ENCODE results near the gene MAGI2. TPM values are rescaled to one million over a fixed set of nuclear protein-coding genes. Genes with fewer than 3 reads are reported as not detected.

Gene MAGI2
- polyA plus RNA-seq, 2 donors: 0.67 to 0.79 TPM

DNA sequence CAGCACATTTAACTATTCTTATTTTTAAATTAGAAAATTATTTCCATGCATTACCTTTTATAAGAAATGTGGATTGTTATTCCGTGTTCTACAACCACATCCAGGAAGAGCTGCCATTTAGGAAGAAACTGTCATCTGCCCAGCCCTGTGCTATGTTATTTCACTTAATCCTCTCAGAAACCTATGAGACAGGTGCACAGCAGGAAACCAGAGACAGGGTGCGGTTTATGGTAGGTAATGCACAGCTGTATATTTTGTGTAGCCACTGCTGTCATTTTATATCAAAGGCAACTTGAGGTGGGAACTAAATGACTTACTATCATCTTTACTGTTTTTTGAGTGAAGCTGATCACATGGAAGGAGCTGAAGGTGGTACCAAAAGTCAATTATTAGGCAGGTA is 232.3 kb downstream of the MAGI2 start:
- Histone ChIP-seq H3K9me3 (ENCODE audit: control insufficient read depth in 2 of 2, insufficient read depth in 1 of 2, low read depth in 1 of 2, low read length in 1 of 2) (no peaks in the 10 kb centered on the region), H3K27ac (ENCODE audit: low read depth in 2 of 2, low read length in 1 of 2) (no peak overlapping the region), H3K4me1 (ENCODE audit: control insufficient read depth in 2 of 2, insufficient read depth in 2 of 2, low read length in 1 of 2) (no peaks in the 10 kb centered on the region), H3K27me3 (ENCODE audit: control insufficient read depth in 1 of 2, insufficient read depth in 2 of 2, low read length in 2 of 2) (no peaks in the 10 kb centered on the region), H3K36me3 (ENCODE audit: control insufficient read depth in 2 of 2, insufficient read depth in 2 of 2, low read length in 1 of 2) (no peaks in the 10 kb centered on the region), H3K4me3 (ENCODE audit: low read depth in 1 of 2, low read length in 2 of 2) (no peak overlapping the region)
- 80 to 86% methylated on average over 2 of the region's 2 CpGs for WGBS, 2 donors

DNA sequence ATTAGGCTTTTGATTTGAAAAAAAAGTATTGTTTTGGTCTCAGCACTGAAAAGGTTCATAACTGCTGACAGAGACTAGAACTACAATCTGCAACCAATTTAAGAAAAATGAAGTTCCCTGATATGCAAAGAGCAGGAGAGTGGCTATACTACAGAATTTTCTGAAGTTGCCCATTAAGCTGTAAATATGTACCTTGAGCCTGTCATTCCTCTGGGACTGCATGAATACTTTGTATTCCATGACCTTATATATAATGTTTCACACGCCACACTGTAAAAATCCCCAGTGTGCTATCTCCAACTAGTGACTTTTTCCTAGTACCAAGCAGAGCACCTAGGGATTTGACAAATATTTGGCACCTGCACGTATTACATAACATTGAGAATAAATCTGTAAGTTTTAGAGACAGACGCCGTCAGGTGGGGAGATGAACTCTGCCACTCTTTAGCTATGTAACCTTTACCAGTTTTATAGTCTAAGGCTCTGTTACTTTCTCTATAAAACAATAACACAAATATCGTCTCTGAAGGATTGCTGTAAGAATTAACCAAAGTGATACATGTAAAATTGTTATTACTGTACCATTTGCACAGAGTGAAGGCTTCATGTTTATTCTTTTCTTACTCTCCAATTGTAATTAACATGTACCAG is 235.4 kb downstream of the MAGI2 start:
- WGBS, 2 donors: 80 to 93% methylated on average over 5 of the region's 5 CpGs
- Histone ChIP-seq H3K27me3 (ENCODE audit: control insufficient read depth in 1 of 2, insufficient read depth in 2 of 2, low read length in 2 of 2) (no peaks in the 10 kb centered on the region), H3K27ac (ENCODE audit: low read depth in 2 of 2, low read length in 1 of 2) (no peak overlapping the region), H3K4me1 (ENCODE audit: control insufficient read depth in 2 of 2, insufficient read depth in 2 of 2, low read length in 1 of 2) (no peaks in the 10 kb centered on the region), H3K36me3 (ENCODE audit: control insufficient read depth in 2 of 2, insufficient read depth in 2 of 2, low read length in 1 of 2) (no peaks in the 10 kb centered on the region), H3K4me3 (ENCODE audit: low read depth in 1 of 2, low read length in 2 of 2) (no peak overlapping the region), H3K9me3 (ENCODE audit: control insufficient read depth in 2 of 2, insufficient read depth in 1 of 2, low read depth in 1 of 2, low read length in 1 of 2) (no peaks in the 10 kb centered on the region)

DNA sequence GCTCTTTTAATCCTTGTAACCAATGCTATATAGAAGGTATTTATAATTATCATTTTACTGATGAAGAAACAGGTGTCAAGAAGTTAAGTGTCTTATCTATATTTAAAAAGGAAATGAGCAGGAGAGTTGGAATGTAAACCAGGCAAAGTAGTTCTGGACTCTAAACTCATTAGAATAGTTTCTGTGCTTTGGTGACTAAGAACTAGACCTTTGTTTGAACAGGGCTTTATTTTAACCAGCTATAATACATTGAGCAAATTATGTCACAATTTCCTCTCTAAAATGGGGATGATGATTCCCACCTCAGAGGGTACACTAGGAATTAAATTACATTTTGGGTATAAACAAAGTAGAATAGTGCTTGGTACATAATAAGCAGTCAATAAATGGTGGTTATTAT is 236.0 kb downstream of the MAGI2 start:
- Histone ChIP-seq H3K4me1 (ENCODE audit: control insufficient read depth in 2 of 2, insufficient read depth in 2 of 2, low read length in 1 of 2) (no peaks in the 10 kb centered on the region), H3K36me3 (ENCODE audit: control insufficient read depth in 2 of 2, insufficient read depth in 2 of 2, low read length in 1 of 2) (no peaks in the 10 kb centered on the region), H3K9me3 (ENCODE audit: control insufficient read depth in 2 of 2, insufficient read depth in 1 of 2, low read depth in 1 of 2, low read length in 1 of 2) (no peaks in the 10 kb centered on the region), H3K4me3 (ENCODE audit: low read depth in 1 of 2, low read length in 2 of 2) (no peak overlapping the region), H3K27me3 (ENCODE audit: control insufficient read depth in 1 of 2, insufficient read depth in 2 of 2, low read length in 2 of 2) (no peaks in the 10 kb centered on the region), H3K27ac (ENCODE audit: low read depth in 2 of 2, low read length in 1 of 2) (no peak overlapping the region)

DNA sequence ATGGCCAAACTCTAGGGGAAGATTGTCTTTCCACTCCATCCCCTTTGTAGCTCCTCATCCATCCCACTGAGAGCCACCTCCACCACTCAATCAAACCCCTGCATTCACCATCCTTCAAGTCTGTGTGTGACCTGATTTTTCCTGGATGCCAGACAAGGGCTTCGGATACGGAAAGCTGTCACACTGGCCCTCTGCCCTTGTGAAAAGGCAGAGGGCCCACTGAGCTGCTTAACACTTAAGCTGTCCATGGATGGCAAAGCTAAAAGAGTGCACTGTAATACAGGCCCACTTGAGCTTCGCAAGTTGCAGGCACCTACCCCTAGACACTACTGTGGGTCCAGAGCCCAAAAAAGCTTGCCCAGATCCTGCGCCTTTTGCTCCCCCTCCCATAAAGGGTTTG is 237.2 kb downstream of the MAGI2 start:
- no peak overlapping the region for H3K27ac ChIP-seq (ENCODE audit: low read depth in 2 of 2, low read length in 1 of 2)
- no peak overlapping the region for H3K4me3 ChIP-seq (ENCODE audit: low read depth in 1 of 2, low read length in 2 of 2)
- no peaks in the 10 kb centered on the region for H3K27me3 ChIP-seq (ENCODE audit: control insufficient read depth in 1 of 2, insufficient read depth in 2 of 2, low read length in 2 of 2)
- no peaks in the 10 kb centered on the region for H3K36me3 ChIP-seq (ENCODE audit: control insufficient read depth in 2 of 2, insufficient read depth in 2 of 2, low read length in 1 of 2)
- no peaks in the 10 kb centered on the region for H3K4me1 ChIP-seq (ENCODE audit: control insufficient read depth in 2 of 2, insufficient read depth in 2 of 2, low read length in 1 of 2)
- no peaks in the 10 kb centered on the region for H3K9me3 ChIP-seq (ENCODE audit: control insufficient read depth in 2 of 2, insufficient read depth in 1 of 2, low read depth in 1 of 2, low read length in 1 of 2)
- WGBS, 2 donors: 87 to 89% methylated on average over 4 of the region's 4 CpGs

DNA sequence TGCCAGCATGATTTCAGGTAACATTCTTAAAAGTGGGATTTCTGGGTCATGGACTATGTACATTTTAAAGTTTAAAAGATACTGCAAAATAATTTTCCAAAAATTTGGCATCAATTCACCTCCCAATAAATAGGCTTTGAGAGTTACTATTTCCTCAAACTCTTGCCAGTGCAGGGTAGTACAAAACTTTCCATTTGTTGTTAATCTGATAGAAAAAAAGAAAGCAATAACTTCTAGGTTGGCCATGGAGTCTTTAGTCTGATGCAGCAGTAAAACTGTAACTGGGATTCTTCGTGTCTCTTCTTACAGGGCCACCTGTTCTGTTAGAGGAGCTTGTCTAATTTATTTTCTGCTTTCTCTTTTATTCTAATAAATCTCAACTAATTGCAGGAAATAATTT is 241.1 kb downstream of the MAGI2 start:
- 61 to 86% methylated on average over 1 of the region's 1 CpG for WGBS, 2 donors
- Histone ChIP-seq H3K4me1 (ENCODE audit: control insufficient read depth in 2 of 2, insufficient read depth in 2 of 2, low read length in 1 of 2) (no peaks in the 10 kb centered on the region), H3K27ac (ENCODE audit: low read depth in 2 of 2, low read length in 1 of 2) (no peak overlapping the region), H3K4me3 (ENCODE audit: low read depth in 1 of 2, low read length in 2 of 2) (no peak overlapping the region), H3K9me3 (ENCODE audit: control insufficient read depth in 2 of 2, insufficient read depth in 1 of 2, low read depth in 1 of 2, low read length in 1 of 2) (no peaks in the 10 kb centered on the region), H3K27me3 (ENCODE audit: control insufficient read depth in 1 of 2, insufficient read depth in 2 of 2, low read length in 2 of 2) (no peaks in the 10 kb centered on the region), H3K36me3 (ENCODE audit: control insufficient read depth in 2 of 2, insufficient read depth in 2 of 2, low read length in 1 of 2) (no peaks in the 10 kb centered on the region)

DNA sequence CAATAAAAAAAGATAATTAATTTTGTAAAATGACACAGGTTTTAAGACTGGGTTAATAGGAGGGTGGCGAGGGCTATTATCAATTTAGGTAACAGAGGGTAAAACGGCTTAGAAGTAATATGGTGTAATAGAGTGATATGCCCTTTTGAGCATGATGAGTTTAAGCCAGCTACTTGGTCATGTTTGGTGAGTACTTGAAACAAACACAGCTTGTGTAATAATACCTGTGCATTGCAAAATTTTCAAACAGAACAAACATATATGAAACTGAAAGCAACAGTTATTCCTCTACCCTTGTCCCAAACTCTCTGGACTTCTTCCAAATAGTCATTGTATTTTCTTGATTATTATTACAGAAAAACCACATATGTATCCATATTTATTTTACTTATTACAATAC is 241.7 kb downstream of the MAGI2 start:
- 86 to 90% methylated on average over 2 of the region's 2 CpGs for WGBS, 2 donors
- no peaks in the 10 kb centered on the region for H3K27me3 ChIP-seq (ENCODE audit: control insufficient read depth in 1 of 2, insufficient read depth in 2 of 2, low read length in 2 of 2)

DNA sequence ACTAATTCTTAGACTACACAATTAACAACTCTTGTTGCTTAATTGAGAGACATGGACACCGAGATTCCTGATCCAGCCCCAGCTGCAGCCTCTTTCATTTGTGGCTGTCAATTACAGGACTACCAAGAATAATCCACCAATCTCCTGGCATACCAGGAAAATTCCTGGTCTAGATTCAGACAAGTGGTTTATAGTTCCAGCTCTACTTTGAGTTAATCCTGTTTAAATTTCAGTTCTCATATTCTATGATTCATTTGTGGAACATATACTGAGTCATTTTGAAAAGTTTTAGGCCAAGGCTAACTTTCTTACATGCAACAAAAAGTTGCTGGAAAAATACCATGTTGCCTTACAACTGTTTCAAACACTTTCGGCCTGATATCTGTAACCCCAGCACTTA is 253.5 kb downstream of the MAGI2 start:
- Histone ChIP-seq H3K4me1 (ENCODE audit: control insufficient read depth in 2 of 2, insufficient read depth in 2 of 2, low read length in 1 of 2) (no peaks in the 10 kb centered on the region), H3K9me3 (ENCODE audit: control insufficient read depth in 2 of 2, insufficient read depth in 1 of 2, low read depth in 1 of 2, low read length in 1 of 2) (no peaks in the 10 kb centered on the region), H3K27ac (ENCODE audit: low read depth in 2 of 2, low read length in 1 of 2) (no peak overlapping the region), H3K36me3 (ENCODE audit: control insufficient read depth in 2 of 2, insufficient read depth in 2 of 2, low read length in 1 of 2) (no peaks in the 10 kb centered on the region), H3K27me3 (ENCODE audit: control insufficient read depth in 1 of 2, insufficient read depth in 2 of 2, low read length in 2 of 2) (no peaks in the 10 kb centered on the region), H3K4me3 (ENCODE audit: low read depth in 1 of 2, low read length in 2 of 2) (no peak overlapping the region)
- 77 to 89% methylated on average over 2 of the region's 2 CpGs for WGBS, 2 donors

More for the DNA sequence above, 241.7 kb downstream of the MAGI2 start:
- Histone ChIP-seq H3K9me3 (ENCODE audit: control insufficient read depth in 2 of 2, insufficient read depth in 1 of 2, low read depth in 1 of 2, low read length in 1 of 2) (no peaks in the 10 kb centered on the region), H3K36me3 (ENCODE audit: control insufficient read depth in 2 of 2, insufficient read depth in 2 of 2, low read length in 1 of 2) (no peaks in the 10 kb centered on the region), H3K27ac (ENCODE audit: low read depth in 2 of 2, low read length in 1 of 2) (no peak overlapping the region), H3K4me3 (ENCODE audit: low read depth in 1 of 2, low read length in 2 of 2) (no peak overlapping the region), H3K4me1 (ENCODE audit: control insufficient read depth in 2 of 2, insufficient read depth in 2 of 2, low read length in 1 of 2) (no peaks in the 10 kb centered on the region)

DNA sequence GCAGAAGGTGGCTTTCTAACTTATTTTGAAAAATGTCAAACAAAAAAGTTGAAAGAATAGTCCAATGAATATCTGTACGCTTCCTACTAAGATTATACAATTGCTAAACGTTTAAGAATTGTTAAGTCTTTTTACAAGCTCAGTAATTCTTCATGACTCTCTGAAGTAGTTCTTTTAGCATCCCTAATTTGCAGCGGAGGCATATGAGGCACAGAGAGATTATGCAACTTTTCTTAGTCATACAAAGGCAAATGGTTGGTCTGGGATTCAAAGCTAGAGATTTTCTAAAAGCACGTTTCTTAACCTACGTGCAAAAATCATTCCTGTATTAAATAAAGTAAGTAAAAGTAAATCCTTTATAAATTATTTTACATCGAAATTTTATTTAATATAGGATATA is 254.2 kb downstream of the MAGI2 start:
- no peaks in the 10 kb centered on the region for H3K4me1 ChIP-seq (ENCODE audit: control insufficient read depth in 2 of 2, insufficient read depth in 2 of 2, low read length in 1 of 2)
- H3K27ac ChIP-seq (ENCODE audit: low read depth in 2 of 2, low read length in 1 of 2): no peak overlapping the region
- H3K27me3 ChIP-seq (ENCODE audit: control insufficient read depth in 1 of 2, insufficient read depth in 2 of 2, low read length in 2 of 2): no peaks in the 10 kb centered on the region
- WGBS, 2 donors: 79% methylated on average over 6 of the region's 6 CpGs
- no peaks in the 10 kb centered on the region for H3K36me3 ChIP-seq (ENCODE audit: control insufficient read depth in 2 of 2, insufficient read depth in 2 of 2, low read length in 1 of 2)
- H3K4me3 ChIP-seq (ENCODE audit: low read depth in 1 of 2, low read length in 2 of 2): no peak overlapping the region
- no peaks in the 10 kb centered on the region for H3K9me3 ChIP-seq (ENCODE audit: control insufficient read depth in 2 of 2, insufficient read depth in 1 of 2, low read depth in 1 of 2, low read length in 1 of 2)

DNA sequence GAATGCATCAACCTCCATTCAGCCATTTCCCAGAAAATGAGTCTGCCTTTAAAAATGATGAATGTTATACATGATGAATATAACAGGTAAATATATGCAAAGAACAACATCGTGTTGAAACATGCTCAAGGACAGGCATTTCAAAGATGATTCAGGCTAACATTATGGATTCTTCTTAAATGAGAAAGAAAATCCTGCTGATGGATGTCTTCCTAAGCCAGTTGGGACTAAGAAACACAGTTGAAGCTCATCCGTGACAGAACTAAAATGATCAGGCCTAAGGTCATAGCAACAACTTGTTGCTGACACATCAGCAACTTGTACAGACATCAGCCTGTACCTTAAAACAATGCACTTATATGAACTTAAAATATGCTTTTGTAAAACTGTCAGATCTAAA is 267.9 kb downstream of the MAGI2 start:
- WGBS, 2 donors: 49 to 56% methylated on average over 2 of the region's 2 CpGs
- Histone ChIP-seq H3K36me3 (ENCODE audit: control insufficient read depth in 2 of 2, insufficient read depth in 2 of 2, low read length in 1 of 2) (no peaks in the 10 kb centered on the region), H3K27me3 (ENCODE audit: control insufficient read depth in 1 of 2, insufficient read depth in 2 of 2, low read length in 2 of 2) (no peaks in the 10 kb centered on the region), H3K4me3 (ENCODE audit: low read depth in 1 of 2, low read length in 2 of 2) (no peak overlapping the region), H3K27ac (ENCODE audit: low read depth in 2 of 2, low read length in 1 of 2) (no peak overlapping the region), H3K4me1 (ENCODE audit: control insufficient read depth in 2 of 2, insufficient read depth in 2 of 2, low read length in 1 of 2) (no peaks in the 10 kb centered on the region), H3K9me3 (ENCODE audit: control insufficient read depth in 2 of 2, insufficient read depth in 1 of 2, low read depth in 1 of 2, low read length in 1 of 2) (no peaks in the 10 kb centered on the region)

DNA sequence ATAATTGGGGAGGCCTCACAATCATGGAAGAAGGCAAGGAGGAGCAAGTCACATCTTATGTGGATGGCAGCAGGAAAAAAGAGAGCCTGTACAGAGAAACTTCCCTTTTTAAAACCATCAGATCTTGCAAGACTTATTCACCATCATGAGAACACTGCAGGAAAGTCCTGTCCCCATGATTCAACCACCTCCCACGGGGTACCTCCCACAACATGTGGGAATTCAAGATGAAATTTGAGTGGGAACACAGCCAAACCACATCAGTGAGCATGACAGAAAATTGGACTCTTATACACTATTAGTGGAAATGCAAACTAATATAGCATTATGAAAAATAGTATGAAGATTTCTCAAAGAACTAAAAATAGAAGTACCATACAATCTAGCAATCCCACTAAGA is 271.2 kb downstream of the MAGI2 start:
- H3K36me3 ChIP-seq (ENCODE audit: control insufficient read depth in 2 of 2, insufficient read depth in 2 of 2, low read length in 1 of 2): no peaks in the 10 kb centered on the region
- no peaks in the 10 kb centered on the region for H3K9me3 ChIP-seq (ENCODE audit: control insufficient read depth in 2 of 2, insufficient read depth in 1 of 2, low read depth in 1 of 2, low read length in 1 of 2)
- H3K27me3 ChIP-seq (ENCODE audit: control insufficient read depth in 1 of 2, insufficient read depth in 2 of 2, low read length in 2 of 2): no peaks in the 10 kb centered on the region
- H3K4me1 ChIP-seq (ENCODE audit: control insufficient read depth in 2 of 2, insufficient read depth in 2 of 2, low read length in 1 of 2): no peaks in the 10 kb centered on the region
- H3K4me3 ChIP-seq (ENCODE audit: low read depth in 1 of 2, low read length in 2 of 2): no peak overlapping the region
- 24 to 28% methylated on average over 1 of the region's 1 CpG for WGBS, 2 donors
- H3K27ac ChIP-seq (ENCODE audit: low read depth in 2 of 2, low read length in 1 of 2): no peak overlapping the region
